HG03159 (cell line): ENCODE results near the gene HEXD.
"Not testable (repeated sequence)": the region's sequence is repeated elsewhere in the genome, so short reads cannot be mapped to it uniquely, and the experiment has no call there.

Experiments
- ATAC-seq: cut with Tn5 transposase; IDR thresholded peaks from one replicate; pipeline ENCODE4 v1.9.1; 2021; ENCODE audit warnings: mild to moderate bottlenecking, moderate library complexity; ENCODE audit not compliant: unreplicated experiment

HEXD gene

DNA sequence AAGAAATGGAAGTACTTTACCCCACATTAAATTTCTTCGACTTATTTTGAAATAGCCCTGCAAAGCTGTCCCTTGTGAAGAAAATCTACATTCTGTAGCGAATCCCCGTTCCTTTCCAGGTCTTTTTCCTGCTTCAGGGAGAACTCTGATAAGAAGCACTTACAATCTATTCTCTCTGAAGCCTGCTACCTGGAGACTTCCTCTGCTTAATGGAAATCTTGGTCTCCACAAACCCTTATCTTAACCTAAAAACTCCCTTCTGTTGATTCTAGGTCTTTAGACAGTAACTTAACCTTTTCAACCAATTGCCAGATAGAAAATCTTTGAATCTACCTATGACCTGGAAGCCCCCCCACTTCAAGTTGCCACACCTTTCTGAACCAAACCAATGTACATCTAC lies 34.0 kb downstream of the HEXD start:
- ATAC-seq = no peak

DNA sequence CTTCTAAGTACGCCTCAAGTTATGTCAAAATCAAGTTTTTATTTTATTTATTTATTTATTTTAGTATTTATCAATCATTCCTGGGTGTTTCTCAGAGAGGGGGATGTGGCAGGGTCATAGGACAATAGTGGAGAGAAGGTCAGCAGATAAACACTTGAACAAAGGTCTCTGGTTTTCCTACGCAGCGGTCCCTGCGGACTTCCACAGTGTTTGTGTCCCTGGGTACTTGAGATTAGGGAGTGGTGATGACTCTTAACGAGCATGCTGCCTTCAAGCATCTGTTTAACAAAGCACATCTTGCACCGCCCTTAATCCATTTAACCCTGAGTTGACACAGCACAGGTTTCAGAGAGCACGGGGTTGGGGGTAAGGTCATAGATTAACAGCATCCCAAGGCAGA lies 35.0 kb downstream of the HEXD start:
- ATAC-seq = not testable (repeated sequence)

DNA sequence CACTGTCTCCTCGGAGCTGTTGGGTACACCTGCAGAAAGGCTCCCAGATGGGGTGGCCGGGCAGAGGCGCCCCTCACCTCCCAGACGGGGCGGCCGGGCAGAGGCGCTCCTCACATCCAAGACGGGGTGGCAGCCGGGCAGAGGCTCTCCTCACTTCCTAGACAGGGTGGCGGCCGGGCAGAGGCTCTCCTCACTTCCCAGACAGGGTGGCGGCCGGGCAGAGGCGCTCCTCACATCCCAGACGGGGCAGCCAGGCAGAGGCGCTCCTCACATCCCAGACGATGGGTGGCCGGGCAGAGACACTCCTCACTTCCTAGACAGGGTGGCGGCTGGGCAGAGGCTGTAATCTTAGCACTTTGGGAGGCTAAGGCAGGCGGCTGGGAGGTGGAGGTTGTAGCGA lies 35.6 kb downstream of the HEXD start:
- not testable (repeated sequence) for ATAC-seq

DNA sequence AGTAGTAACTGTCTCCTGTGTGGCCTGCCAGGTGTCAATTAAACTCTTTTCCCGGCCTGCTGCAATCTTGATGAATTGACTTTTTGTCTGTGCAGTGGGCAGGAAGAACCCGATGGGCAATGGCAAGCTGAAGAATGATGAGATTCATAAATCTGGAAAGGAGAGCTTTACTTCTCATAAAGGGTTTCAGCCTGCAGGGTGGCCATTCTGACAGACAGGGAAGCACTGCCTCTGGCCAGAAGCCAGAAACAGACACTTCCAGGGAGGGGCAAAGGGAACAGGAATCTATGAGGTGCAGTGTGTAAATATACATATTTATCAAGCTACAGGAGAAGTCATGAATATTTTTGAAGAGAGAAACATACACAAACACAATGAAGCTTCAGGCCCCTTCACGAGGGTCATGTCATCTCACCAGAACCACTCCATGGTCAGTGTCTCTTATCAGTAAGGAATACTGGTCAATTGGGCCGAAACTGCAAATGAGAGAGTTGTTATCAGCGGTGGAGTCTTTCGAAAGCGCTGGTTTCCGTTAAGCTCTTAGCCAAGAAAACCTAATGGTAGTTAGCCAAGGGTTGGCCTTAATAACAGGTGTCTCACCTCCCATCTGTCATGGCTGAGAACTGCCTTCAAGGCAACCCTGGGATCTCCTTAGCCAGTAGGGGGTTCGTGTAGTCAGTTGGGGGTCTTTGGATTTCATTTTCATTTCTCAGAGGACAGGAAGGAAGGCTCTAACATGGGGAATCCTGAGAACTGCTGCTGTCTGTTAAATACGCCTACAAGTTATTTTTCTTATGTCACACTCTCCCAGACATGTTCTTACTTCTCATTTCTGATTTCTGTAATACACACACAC lies 39.2 kb downstream of the HEXD start:
- no peak for ATAC-seq

DNA sequence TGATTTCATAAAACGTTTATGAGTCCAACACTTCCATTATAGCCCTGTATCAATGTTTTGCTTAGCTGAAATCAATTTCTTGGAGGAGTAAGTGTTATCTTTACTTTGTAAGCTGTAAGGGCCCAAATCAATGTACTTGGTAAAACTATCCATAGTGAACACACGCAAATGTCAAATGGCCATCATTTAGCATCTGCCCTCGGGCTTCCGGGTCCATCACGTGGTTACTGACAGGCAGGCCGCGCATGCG lies 39.7 kb downstream of the HEXD start:
- no peak for ATAC-seq

DNA sequence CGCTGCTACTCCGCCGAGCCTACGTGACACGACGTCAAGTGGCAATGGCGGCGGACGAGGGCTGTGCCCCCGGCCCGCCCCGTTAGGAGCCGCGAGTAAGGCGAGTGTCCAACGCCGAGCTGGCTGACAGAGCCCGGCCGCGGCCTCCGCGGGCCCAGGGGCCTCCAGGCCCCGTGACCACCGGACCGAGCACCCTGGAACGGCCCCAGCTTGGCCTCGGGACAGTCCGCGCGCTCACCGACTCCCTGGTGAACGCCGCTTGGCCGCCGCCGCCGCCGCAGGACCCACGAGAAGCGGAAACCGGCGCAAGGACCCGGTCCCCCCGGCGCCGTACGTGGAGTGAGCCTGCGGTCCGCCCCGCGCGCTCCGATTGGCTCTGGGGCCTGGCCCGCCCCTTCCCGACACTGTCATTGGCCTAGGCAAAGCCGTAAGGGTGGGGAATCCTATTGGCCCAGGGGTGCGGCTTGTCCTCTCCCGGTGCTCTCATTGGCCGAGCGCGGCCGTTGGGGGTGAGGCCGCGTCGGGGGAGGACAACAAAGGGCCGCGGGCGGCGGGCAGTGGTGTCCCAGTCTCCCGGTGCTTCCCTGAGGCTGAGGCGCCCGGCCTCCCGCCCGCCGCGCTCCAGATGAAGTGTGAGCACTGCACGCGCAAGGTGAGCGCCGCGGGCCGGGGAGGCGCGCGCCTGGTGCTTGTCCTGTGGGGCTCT lies 40.2 kb downstream of the HEXD start, which contains the start of gene NARF:
Gene NARF, plus strand, starts transcription at position 563 of the 706 bp plus-strand sequence. Its CDS starts 63 bp downstream, at position 626.
- ATAC-seq = peak; percentile 88

DNA sequence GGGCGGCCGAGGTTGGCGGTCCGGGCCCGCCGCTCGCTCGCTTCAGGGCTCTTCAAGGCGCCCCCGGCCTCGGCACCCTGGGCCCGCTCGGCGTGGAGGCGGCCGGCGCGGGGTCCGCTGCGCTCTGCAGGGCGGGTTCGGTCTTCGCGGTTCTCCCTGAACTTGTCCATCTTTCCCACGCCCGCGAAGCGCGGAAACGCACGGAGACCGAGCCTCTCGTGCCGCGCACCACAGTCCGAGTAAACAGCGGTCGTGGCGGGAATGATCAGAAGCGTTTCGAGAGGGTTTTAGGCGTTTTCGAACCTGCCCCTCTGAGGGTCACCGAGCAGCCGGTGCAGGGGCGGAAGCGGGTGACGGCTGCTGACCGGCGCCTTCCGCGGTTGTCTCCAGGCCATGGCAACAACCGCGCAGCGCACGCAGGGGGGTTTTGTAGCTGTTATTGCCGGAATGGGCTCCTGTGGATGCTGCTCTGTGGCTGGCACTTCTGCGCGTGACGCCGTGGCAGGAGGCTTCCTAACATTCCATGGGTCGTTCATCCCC lies 40.8 kb downstream of the HEXD start:
- ATAC-seq = peak; percentile 1

DNA sequence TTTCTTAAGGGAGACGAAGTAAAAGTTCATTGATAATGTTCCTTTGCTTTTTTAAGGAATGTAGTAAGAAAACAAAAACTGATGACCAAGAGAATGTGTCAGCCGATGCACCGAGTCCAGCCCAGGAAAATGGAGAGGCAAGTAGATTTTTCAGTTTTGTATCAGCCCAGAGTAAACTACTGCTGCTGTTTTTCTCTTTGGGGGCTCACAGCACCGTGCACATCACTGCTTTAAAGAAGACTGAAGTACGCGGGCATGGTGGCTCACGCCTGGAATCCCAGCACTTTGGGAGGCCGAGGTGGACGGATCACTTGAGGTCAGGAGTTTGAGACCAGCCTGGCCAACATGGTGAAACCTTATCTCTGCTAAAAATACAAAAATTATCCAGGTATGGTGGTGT lies 41.8 kb downstream of the HEXD start:
- ATAC-seq = not testable (repeated sequence)

DNA sequence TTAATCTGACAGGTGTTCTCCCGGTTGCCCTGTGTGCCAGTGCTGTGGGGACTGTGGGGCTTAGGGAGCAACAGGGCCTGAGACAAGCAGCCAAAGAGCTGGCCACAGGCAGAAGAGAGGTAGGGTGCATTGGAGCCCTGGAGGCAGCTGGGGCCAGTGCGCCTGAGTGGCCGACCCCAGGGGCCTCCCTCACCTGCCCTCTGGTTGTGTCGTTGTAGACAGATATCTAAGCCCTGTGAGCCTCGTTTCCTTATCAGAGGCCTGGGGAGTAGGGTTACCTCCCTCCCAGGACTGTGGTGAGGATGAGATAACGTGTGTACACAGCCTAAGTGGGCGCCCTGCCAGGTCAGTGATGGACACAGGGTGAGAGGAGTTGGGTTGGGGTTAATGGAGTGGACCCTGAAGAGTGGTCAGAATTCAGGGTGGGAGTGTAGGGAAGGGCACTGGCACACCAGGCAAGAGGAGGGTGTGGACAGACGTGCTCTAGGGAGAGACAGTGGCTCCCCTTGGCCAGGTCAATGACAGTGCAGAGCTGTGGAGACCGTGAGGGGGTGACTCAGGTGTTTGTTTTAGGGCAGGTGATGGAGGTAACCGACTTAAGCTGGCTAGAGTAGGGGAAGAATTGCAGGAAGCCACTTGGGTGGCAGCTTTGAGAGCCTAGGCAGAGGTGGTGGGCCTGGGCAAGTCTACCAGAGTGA lies 43.8 kb downstream of the HEXD start:
- ATAC-seq = no peak

DNA sequence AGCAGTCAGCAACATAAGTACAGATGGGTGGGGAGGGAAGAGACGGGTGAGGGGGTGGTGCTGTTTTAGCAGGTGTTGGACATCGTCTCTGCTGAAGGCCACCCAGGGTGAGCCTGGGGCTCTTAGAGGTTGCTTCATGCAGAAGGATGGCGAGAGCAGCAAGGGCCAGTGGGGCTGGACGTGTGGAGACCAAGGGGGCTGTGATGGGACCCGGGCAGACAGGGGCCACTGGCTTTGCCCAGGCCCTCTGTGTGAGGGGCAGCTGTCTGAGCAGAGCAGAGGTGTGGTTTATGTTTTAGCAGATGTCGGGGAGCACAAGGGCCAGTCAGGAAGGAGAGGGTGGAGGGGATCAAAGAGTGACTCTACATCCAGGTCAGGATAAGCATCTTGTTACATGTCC lies 45.2 kb downstream of the HEXD start:
- ATAC-seq = no peak

DNA sequence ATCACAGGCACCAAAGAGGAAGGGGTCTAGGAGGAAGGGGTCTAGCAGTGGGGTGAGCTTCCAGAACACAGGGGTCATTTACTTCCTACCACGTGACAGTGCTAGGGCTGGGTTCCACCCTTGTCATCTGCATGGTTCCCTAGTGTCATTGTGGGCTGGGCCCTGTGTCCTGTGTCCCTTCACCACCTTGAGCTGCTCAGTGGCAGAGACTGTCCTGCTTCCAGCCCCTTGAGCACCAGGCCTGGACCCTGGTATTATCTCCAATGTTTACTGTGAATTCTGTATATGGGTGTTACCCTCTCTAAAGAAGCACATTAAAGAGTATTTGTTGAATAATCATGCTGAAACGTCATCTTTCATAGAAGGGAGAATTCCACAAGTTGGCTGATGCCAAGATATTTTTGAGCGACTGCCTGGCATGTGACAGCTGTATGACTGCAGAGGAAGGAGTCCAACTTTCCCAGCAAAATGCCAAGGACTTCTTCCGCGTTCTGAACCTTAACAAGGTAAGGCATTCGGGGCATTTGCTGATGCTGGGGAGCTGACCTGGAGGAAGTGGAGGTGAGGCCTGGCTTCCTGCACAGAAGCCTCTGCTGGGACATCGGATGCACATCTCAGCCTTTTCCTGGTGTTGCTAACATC lies 45.9 kb downstream of the HEXD start:
- no peak for ATAC-seq

DNA sequence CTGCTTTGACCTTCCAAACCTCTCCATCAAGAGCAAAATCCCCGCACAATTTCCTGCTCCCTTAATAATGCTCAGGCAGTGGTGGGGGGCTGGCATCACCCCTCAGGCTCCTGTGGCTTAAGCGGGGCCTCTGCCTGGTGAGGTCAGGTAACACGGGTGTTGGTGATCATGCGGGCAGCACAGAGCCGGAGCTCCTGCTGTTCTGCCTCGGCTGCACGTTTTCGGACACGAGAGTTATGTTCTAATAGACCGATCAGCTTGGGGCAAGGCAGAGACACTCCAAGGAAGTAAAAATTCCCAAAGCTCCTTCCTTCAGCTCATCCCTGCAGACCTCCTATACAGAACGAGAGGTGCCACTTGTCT lies 46.4 kb downstream of the HEXD start:
- no peak for ATAC-seq

DNA sequence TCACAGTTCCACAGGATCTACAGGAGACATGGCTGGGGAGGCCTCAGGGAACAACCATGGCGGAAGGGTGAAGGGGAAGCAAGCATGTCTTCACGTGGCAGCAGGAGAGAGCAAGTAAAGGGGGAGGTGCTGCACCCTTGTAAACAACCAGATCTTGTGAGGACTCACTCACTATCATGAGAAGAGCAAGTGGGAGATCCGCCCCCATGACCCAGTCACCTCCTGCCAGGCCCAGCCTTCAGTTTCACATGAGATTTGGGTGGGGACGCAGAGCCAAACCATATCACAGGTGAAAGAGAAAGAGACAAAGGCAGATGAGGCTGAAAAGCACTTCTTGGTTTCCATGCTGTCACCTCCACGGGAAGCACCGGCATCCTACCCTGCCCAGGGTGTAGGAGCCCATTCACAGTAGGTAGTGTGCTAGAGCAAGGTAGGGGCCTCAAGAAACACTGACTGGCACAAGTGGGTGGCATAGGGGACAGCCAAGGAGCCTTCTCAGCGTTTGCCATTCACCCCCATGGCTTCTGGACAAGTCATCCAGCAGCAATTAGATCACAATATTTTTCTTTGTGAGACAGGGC lies 47.0 kb downstream of the HEXD start:
- no peak for ATAC-seq

DNA sequence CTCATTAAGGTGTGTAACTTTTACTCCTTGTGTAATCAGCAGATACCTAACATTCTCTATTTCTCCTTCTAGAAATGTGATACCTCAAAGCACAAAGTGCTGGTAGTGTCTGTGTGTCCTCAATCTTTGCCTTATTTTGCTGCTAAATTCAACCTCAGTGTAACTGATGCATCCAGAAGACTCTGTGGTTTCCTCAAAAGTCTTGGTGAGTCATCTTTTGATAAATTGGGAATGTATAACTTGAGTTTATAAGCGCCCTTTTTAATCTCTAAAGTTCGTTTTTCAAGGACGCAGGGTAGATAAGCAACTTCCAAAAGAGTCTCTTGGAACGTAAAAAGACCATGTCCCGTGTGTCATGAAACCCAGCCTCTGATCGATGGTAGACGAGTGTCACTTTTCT lies 50.5 kb downstream of the HEXD start:
- ATAC-seq = no peak

DNA sequence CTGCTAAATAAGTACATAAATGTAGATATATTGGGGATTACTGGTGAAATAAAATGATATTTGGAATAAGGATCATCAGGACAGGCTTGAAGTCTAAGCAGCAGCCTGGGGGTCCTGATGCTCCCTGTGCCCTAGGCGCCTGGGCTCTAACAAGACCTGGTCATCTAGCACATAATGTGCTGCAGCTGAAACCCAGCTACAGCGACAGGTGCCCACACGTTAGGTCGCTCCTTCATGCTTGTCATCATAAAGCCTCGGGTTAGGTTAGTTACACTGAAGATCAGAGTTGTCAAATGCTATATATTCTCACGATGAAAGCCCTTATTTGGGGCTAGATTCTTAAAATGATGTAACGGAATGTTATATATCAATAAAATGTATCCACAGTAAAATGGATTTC lies 51.9 kb downstream of the HEXD start:
- ATAC-seq = no peak

DNA sequence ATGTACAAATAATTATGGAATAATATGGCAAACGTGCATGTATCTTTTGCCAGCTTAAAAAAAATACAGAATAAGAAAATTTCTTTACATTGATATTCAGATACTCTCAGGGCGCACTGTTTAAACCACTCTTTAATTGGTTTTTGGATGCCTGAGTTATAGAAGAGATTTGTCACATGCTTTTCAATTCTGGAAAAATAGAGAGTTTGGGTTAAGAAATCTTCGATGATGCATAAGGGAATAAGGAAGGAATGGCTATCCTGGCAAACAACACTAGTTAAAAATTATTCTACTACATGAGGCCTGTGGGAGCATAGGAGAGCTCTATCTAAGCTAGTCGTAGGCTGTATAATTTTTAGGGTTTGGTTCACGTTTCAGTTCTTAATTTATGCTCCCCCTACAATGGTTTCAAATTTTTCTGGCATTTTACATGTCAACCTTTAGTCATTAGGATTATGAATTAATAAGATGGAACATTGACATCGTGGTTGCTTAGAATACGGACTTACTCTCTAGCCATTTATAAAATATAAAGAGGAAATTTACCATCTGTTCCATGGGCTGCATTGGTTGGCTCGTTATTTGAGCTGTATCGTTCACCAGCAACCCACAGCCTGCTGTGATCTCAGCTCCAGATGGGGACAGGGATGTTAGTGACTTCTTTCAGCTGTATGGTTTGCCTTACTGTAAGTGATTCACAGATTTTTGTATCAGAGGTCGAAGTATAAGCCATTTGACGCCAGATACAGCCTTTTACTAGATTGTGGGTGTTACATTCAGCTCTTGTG lies 56.3 kb downstream of the HEXD start:
- ATAC-seq = no peak

DNA sequence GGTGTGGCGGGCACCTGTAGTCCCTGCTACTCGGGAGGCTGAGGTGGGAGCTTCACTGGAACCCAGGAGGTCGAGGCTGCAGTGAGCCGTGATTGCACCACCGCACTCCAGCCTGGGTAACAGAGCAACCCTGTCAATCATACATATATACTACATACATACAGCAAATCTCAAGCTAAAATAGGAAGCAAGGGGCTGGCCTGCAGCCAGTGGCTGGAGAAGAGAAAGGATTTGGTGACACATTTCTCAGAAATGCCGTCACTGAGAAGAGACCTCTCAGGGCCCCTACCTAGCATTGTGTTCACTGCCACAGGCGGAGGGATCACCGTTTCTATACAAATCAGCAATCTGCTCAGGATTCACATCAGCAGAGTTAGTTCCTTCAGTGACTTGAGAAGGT lies 57.3 kb downstream of the HEXD start:
- no peak for ATAC-seq

DNA sequence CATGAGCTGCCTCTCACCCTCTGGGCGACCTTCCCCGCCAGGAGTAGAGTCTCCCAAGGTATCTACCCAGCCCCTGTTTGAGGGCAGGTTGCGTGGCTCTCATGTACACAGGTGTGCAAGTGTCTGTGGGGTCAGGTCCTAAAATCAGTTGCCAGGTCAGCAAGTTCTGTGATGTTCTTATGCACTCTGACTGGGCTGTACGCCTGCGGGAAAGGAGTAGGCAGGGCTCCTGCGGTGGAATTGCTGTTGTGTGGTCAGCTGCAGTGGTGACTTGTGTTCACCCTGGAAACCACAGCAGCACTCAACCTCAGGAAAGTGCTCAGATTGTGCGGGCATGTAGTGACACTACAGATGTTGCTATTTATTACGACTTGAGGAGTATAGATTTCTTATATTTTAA lies 59.8 kb downstream of the HEXD start:
- no peak for ATAC-seq

DNA sequence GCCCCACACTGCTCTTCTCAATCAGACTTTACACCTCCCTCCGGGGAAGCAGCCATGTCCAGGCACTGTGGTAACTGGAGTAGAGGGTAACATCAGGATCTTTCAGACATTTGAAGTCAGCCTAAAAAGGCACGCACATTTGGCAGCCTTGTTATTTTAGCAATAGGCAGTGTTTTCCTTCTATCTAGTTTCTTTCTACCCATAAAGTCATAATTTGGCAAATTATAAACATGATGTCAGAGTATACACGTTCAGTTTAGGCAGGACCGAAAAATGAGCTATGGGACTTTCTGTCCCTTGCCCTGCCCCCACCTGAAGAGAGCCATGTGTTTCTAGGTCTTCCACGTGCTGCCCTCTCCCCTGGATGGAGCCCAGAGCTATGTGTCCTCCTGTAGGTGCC lies 61.5 kb downstream of the HEXD start:
- ATAC-seq = no peak

DNA sequence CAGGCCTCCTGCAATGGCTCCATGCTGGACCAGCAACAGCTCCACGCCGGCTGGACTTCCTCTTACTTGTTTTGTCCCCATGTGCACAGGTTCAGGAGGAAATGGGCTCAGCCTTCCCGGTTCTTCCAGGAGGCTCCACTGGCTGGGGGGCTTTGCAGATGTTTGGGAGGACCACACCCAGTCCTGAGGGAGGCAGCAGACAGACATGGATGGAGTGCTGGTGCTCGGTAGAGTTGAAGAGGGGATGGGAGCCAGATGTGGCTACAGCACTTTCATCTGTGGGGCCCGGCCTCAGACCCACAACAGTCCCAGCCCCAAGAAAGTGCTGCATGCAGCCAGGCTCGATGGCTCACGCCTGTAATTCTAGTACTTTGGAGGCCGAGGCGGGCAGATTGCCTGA lies 62.2 kb downstream of the HEXD start:
- ATAC-seq = no peak
